NCI-H128 (cell line): ENCODE data around the gene FBF1.
A peak's percentile ranks its signal among the peaks of the same experiment; 100 is the strongest.

Experiments used
- DNase-seq: peaks from one replicate; lab custom pipeline; 2025; ENCODE audit not compliant: unreplicated experiment; lab: John Stamatoyannopoulos, UW

Gene FBF1

DNA sequence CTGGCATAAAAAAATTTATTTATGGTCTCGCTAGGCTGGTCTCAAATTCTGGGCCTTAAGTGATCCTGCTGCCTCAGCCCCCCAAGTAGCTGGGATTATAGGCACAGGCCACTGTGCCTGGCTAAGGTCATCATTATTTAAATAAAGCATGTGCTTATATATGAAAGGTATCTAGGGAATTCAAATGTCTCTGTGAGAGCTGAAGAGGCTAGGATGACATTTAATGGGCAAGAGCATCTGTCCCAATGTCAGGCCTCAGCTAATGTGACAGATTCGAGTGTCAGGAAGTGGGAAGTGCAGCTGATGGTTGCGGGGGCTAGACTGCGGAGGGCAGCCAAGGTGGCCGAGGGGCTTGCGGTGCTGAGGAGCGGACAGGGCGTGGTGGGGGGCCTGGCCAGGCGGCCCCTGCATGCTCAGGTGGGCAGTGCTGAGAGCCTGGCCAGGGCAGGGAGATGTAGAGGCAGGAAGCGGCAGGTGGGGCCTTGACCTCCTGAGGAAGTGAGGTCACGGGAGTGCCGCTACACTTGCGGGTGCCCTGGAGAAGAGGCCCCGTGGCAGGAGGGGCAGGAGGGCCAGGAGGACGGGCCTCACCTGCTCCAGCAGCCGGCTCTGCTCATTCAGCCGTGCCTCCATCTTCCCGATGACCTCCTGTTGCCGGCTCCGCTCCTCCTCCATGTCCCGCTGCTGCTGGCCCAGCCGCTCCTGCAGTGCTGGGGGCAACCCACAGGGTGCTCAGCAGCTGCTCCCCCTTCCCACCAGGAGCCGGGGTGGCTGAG is 23.5 kb downstream of the FBF1 start:
- DNase-seq, result no peak

DNA sequence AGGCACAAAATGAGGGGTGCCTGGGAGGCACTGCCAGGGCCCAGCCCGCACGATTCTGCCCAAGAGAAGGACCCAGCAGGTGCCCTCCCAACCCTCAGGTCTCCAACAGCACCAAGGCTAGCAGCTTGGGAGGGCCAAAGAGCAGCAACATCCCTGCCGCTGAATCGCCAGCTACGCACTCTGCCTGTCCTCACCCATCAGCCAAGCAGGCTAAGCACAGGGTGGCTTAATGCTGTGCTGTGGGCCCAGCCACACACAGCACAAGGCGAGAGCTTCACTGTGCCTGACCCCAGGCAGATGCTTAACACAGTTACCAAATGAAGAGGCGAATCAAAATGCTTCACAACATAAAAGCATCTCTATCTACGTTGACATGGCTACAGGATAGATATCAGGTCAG is 25.6 kb downstream of the FBF1 start:
- no peak for DNase-seq

DNA sequence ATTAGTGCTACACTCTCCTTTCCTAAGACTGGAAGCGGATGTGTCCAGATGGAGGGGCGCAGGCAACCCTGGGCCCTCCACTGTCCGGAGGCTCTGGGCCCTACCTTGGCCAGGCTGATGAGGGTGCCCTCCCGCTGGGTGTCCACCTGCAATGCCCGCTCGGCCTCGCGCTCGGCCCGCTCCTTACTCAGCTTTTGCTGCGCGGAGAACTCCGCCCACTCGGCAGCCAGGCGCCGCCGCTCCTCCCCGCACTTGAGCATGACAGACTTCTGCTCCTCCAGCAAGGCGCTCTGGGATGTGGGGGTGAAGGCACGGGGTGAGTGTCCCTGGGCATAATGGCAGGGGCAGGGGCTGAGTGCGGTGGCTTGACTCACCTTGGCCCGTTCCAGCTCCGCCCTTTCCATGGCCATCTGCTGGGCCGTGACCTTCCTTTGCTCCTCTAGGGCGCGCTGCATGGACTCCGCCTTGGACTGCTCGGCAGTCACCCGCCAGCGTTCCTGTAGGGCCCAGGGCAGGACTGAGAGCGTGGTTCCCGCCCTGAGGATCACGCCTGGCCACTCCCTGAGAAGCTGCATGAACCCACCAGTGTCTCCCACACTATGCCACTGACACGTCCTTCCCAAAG is 26.1 kb downstream of the FBF1 start:
- no peak for DNase-seq

DNA sequence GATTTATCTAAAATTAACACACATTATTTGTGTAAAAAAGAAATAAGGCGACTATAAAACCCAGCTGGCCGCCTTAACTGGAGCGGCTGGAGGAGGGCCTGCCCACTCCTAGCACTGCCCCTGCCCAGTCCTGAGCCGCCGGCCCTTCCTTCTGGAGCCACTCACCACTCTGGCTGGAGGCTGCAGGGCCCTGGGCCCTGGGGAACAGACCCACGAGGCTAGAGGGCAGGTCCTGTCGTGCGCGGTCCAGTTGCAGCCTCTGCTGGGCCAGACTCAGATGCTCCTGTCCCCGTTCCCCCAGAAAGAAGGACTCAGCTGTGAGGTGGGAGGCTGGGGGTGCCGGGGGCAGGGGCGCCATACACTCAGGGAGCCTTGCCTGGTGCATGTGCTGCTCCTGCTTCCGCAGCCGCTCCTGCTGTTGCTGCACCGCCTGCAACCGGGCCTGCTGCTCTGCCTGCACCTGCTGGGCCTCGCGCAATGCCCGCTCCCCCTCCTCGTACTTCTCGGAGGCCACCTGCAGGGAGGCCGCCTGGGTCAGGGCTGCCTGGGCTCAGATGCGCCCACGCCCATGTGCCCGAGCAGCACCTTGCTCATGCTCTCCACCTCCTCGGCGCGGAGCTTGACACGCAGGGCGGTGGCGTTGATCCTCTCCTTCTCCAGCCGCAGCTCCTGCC is 27.2 kb downstream of the FBF1 start:
- DNase-seq, result no peak

DNA sequence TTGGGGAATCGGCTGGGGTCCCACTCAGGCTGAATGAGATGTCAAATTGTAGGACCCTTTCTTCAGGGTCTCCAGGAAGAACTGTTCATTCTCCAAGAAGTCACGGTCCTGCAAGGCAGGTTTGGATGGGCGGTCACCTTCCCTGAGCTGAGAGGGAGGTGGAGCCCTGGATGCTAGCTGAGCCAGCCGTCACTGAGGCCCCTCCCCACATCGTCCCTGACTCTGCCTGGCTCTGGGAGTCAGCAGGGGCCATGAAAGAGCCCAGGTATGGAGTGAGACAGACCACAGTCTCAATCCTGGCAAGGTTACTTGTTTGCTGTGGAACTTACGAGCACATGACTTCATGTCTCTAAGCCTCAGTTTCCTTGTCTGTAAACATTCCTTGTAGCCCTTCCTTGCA is 30.1 kb downstream of the FBF1 start:
- no peak for DNase-seq

DNA sequence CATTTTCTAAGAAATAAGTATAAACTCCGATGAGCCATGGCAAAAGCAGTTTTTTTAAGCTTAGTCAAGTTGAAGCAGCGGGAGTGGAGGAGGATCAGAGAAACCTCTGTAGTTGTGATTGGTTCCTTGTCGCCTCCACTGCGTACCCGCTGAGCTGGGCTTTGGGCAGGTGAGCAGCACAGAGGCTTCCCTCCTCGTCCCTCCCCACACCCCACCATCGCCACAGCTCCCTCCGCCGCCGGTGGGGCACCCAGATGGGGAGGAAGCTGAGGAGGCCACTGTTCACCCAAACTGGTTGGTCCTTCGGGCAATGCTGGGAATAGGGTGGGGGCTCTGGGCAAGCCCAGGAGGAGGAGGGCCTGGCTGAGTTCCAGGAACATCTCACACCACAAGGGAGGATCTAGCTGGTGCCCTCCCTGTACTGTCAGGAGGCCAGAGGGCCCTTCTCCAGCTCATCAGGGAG is 31.0 kb downstream of the FBF1 start:
- no peak for DNase-seq

DNA sequence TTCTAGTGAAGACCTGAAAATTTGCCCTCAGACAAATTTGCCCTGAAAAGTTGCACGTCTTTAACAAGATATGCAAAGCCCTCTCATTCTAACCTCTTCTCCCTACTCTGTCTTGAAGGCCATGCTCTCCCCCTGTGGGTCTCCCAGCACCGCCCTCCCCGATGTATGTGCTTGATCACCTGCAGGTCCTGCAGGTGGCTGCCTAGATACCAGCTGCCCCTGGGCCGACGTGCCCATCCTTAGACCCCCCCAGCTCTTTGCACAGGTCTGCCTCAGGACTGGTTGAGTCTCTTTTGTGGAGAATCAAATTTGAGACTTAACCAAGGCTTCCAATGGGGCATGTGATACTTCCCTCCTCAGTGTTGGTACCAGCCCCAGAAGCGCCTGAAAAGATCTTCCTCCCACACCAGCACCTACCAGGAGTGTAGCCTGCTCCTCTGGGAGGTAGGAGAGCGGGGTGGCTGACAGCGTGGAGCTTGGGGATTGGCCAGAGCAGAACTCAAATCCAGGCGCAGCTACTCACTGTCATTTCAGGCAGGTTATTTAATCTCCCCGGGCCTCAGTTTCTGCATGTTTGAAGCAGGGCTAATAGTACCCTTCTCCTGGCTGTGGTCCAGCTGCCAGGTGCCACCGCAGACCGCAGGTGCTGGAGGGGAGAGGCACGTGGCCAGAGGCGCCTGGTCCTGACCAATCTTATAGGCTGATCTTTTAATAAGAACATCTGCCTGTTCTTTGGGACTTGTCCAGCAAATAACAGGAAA is 31.6 kb downstream of the FBF1 start:
- no peak for DNase-seq

DNA sequence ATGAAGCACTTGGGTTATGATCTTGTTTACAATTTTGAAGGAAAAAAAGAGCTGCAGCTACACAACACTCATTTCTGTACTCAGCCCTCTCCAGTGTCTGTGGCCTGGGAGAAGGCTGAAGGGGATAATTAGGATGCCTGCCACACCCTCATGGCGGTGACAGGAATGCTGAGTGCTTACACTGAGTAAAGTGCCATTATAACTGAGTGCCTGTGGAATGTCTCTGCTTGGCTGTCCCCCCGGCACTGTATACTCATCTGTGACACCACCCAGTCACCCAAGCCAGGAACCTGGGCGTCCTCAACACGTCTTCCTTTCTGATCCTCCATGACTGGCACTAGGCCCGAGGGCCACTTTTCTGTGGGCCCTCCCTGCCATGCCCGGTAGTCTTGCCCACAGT is 32.6 kb downstream of the FBF1 start:
- no peak for DNase-seq

DNA sequence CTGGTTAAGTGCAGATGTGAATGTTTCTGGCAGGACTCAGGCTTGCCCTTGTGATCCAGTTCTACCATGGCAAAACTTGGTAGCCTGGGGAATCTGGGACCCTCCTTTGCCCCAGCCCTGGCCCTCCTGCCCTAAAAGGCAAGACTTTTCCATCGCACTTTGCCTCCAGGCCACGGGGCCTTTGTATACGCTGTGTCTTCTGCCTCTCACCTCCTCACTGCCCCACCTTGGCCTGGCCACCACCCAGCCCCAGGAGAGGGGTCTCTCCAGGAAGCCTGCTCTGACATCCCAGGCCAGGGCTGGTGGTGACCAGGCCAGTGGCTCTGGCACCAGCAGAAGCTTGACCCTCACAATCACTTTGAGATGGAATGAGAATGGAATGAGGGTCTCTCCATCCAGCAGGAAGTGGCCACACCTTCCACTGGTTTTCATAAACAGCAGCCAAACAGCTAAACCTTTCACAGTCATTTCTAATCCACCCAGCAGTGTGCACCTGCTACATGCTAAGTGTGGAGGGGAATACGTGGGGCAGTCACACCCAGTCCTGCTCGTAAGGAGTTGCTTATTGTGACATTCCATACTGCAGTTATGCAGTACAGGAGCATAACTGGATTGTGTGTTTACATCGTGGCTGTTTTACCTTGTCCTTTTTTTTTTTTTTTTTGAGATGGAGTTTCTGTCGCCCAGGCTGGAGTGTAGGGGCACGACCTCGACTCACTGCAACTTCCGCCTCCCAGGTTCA is 34.5 kb downstream of the FBF1 start:
- DNase-seq, result no peak

DNA sequence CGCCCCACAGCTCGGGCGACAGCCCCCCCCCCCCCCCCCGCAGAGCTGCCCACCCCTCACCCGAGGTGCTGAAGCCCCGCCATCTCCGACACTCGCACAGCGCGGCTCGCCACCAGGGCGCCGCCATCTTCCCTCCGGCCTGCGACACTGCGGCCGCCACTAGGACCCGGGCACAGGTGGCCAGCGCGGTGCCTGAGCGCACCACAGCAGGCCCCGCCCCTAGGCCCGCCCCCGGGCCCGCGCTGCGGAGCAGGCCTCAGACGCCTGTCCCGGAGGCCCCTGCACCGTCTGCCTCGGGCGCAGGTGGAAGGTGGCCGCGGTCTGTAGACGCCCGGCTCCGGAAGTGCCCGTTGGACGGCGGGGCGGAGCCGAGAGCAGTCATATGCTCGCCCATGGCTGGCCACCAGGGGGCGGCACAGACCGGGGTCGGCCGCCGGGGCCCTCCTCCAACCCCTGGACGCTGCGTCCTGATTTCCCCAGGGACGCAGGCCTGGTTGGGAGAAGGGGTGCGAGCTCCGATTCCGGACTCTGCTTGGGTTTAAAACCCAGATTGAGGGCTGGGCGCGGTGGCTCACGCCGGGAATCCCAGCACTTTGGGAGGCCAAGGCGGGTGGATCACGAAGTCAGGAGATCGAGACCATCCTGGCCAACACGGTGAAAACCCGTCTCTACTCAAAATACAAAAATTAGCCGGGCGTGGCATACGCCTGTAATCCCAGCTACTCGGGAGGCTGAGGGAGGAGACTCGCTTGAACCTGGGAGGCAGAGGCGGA is 35.9 kb downstream of the FBF1 start, which contains the start of gene MRPL38:
MRPL38 (minus strand) TSS at position 136 of the 773 bp plus-strand sequence; CDS start at position 127, 9 bp downstream.
- DNase-seq, result peak; percentile 74

DNA sequence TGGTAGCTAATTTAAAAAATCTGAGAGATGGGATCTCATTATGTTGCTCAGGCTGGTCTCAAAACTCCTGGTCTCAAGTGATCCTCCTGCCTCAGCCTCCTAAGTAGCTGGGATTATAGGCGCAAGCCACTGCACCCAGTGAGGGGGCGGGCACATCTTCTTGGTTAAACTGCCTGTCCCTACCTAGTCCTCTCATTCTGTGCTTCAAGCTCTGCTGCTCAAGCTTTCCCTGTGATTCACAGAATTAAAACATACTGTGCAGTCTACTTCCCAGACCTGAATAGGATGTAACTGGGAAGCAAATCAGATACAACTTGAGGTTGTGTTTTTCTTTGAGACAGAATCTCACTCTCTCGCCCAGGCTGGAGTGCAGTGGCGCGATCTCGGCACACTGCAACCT is 38.4 kb downstream of the FBF1 start:
- DNase-seq, result no peak

DNA sequence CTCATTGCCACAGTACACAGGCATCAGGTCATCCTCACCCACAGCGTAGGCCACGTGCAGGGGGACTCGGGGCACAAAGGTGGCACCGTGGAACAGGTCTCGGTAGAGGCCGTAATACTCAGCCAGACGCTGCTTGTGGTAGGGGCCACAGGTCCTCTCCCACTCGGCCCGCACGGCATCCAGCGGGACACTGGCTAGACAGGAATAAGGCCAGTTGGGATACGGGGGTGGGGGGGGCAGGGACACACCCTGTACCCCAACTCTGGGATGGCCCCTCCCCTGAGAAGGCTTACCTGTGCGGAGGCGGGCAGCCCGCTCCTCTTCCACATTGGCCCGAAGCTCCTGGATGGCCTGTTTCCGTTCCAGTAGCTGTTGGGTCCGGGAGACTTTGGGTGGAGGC is 39.1 kb downstream of the FBF1 start:
- no peak for DNase-seq

DNA sequence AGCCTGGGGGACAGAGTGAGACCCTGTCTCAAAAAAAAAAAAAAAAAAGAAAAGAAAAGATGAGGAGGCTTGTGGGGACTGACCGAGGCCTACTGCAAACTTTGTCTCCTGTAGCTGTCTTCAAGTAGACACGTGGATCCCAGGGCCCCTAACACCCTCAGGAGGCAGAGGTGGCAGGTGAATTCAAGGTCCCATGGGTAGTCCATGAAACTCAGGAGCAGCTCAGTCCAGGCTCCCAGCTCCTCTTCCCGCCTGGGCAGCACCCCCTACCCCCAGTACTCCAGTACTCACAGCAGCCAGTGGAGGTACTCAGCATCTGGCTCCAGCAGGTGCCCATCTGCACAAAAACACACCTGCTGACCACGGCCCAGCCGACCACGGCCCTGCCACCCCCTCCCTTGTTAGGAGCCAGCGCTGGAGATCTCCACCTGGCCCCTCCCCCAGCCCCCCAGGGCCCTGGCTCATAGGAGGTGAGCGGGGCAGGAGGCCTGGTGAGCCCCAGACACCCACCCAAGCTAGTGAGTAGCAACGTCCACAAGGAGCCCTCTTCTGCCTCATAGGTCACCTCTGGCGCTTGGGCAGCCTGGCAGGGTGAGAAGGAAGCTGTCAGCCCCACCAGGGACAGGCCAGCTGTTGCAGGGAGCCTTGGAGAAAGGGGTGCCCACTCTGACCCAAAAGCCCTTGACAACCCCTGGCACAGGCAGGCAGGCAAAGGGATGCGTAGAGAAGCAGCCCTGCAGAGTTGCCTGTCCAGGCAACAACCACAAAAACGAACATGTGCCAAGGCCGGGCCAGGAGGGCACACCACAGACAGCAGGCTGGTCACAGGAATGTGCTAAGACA is 39.9 kb downstream of the FBF1 start:
- no peak for DNase-seq

DNA sequence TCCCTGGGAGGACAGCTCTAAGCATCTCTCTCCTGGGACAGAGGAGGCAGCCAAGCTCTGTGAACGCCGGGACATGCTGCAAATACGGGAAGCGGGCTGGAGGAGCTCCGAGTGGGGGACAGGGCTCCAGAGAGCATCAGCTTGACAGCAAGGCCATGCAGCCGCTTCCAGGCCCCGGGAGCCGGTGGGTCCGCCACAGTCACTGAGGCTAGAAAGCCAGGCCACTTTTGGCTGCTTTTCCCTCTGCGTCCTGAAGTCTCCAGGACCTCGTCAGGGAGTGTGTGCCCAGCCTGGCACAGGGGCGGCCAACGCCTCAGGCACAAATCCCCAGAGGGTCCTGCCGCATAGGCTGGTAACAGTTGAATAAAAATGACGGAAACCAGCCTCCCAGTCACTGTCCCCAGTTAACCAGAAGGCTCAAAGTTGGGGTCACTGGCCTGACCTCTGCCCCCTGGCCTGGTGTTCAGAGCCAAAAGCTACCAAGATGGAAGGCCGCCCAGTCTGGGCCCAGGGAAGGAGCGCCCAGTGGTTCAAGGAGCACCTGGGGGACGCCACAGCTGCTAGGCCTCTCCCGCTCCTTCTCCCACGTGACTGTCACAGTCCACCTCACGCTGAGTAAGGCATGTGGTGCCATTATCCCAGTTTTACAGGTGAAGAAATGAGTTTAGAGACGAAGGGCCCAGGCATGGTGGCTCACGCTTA is 40.9 kb downstream of the FBF1 start:
- no peak for DNase-seq

DNA sequence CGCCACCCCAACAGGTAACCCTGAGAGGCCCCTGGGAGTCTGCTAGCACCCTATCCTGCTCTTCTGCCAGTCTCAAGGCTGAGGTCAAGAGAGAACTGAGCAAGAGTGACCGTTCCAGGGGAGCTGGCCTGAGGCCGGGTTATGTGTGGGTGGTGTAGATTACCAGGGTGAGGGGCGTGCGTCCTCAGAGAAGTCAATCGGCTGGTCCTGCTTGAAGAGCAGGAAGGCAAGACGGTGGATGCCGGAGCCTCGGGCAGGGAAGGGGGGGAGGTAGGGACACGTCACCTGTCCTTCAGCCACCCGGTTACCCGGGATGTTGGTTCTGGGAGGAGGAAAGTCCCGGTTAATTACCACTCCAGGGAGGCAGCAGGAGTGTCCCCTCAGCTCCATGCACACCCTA is 41.5 kb downstream of the FBF1 start:
- no peak for DNase-seq

DNA sequence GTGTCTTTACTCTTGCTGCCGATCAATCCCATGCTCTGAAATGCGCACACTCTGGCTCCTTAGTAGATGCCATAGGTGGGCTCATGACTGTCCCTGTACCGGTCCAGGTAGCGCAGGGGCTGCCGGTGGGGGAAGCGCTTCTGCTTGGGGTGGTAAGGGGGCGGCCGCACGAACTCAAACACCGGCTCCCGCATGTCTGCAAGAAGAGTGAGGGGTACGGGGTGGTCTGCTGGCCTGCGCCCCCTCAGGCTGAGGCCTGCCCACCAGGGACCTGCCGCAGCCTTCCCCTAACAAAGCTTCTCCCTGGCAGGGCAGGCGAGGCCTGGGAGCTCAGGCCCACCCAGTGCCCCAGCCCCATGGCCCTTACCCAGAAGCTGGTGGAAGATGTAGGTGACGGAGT is 42.1 kb downstream of the FBF1 start:
- no peak for DNase-seq

DNA sequence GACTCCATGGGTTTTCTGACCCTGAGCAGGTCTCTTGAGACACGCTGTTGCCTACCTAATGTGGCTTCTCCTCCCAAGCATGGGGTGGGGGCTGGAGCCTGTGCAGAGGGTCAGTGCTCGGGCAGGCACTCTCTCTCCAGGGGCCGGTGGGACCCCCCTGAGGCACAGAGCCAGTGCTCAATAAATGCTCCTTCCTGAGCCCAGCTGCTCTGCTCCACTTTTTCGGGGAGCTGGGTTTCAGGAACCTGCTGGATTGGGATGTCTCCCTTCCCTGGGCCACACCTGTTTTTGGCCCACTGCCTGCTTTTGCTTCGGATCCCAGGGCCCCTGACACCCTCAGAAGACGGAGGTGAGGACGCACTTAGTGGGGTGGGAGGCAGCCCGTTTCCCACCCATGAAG is 42.8 kb downstream of the FBF1 start:
- no peak for DNase-seq
